H7 (cell line): ENCODE data around the gene MED15. TPM values are rescaled to one million over a fixed set of nuclear protein-coding genes. Genes with fewer than 3 reads are reported as not detected.

Source experiments
- DNase-seq: peaks from one replicate; pipeline ENCODE4 v3.0.0; 2012
- H3K27me3 ChIP-seq: 2 replicates; pipeline ENCODE4 v1.6.0; 2011; ENCODE audit warnings: mild to moderate bottlenecking, low read length; ENCODE audit not compliant: control insufficient read depth, insufficient read depth
- H3K36me3 ChIP-seq: replicated peaks from 2 replicates; pipeline ENCODE4 v1.5.1; 2011; ENCODE audit warnings: low read length; ENCODE audit not compliant: control insufficient read depth, insufficient read depth
- H3K4me3 ChIP-seq: 2 replicates; pipeline ENCODE4 v1.5.1; 2011; ENCODE audit warnings: low read depth, mild to moderate bottlenecking, control low read depth, low read length, moderate library complexity; ENCODE audit not compliant: insufficient read depth
- total RNA-seq: library from RNA; depleted of rRNA; stranded (reverse); fragments of >200 nt; shearing (Covaris generic); gene quantifications from 2 replicates; pipeline ENCODE4 v1.2.3, GENCODE V29; 2014

The MED15 gene
- total RNA-seq, 1 experiment from 2014 or later = 24.4 TPM

DNA sequence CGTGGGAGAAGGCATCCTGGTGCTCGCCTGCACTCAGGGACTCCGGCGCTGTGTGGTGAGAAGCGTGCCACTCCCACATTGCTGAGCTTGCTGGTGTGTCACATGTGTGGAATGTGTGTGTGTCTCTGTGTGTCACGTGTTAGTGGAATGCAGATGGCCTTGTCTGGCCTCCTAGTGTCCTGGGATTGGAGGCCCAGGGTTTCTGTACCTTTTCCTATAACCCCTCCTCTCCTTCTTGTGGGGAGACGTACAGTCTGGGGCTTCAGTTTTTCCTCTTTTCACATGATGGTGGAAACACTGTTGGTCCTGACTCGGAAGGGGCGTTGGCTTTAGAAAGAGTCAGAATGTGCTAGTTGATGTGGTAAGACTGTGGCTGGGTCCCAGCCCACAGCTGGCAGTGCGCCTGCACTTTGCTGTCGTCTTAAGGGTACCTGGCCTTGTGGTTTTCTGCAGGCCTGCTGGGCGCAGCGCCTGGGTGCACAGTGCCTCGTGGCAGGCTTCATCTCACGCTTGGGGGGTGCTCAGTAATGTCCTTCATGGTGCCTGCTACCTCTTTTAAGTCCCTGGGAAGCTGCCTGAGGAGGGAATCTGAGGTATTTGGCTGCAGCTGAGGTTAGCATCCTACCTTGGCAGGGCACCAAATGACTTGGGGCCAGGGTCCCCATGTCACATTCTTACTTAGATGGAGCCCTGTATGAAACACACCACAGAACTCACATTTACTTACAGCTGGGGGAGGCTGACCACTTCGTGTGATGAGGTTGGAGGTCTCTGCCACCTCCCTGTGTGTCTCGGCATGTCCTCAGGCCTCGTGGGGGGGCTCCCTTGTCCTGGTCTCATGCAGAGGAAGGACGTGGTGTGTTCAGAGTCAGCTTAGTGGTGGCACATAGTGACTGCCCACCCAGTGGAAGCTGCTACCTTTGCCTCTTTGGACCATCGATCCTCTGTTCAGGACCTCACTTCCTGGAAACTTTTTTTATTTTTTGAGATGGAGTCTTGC lies 61.9 kb downstream of the MED15 start:
- H3K36me3 ChIP-seq = peaks cover 41% of the 10 kb centered on the region
- no peak overlapping the region for H3K4me3 ChIP-seq
- no peak for DNase-seq
- H3K27me3 ChIP-seq = no peaks in the 10 kb centered on the region

- Histone ChIP-seq H3K4me3 (no peak overlapping the region), H3K27me3 (no peaks in the 10 kb centered on the region), H3K36me3 (peaks cover 38% of the 10 kb centered on the region)
- no peak for DNase-seq
Measured at GRCh38 chr22:20571078-20571503, 63.7 kb downstream of the MED15 start.

DNA sequence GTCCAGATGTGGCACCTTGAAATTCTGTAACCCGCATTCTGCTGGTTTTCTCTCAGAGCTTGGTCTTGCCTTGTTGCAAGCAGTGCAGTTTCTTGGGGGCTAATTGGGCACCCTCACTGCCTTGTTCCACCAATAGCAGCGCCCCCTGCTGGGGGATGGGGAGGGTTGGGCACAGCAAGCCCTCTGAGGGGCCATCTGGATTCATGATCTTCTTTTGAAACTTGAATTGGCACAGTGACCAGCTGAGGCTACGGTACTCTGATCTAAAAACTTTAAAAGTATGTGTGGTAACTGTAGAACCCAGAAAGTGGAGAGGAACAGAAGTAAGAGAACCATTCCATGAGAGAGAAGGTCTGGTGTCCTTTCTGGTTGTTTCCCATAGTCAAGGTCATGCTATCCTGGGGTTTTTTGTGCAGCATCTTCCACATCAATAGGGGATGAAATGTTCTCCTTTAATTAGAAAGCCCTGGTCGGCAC lies 64.2 kb downstream of the MED15 start:
- Histone ChIP-seq H3K36me3 (peaks cover 36% of the 10 kb centered on the region), H3K27me3 (no peaks in the 10 kb centered on the region), H3K4me3 (no peak overlapping the region)
- DNase-seq = peak; percentile 91

- no peak for DNase-seq
- Histone ChIP-seq H3K36me3 (peaks cover 30% of the 10 kb centered on the region), H3K27me3 (no peaks in the 10 kb centered on the region), H3K4me3 (no peak overlapping the region)
Measured at GRCh38 chr22:20572132-20572802, 64.9 kb downstream of the MED15 start.

- DNase-seq = no peak
- H3K27me3 ChIP-seq = no peaks in the 10 kb centered on the region
- H3K4me3 ChIP-seq = no peak overlapping the region
- peaks cover 27% of the 10 kb centered on the region for H3K36me3 ChIP-seq
Measured at GRCh38 chr22:20573176-20573832, 65.9 kb downstream of the MED15 start.

DNA sequence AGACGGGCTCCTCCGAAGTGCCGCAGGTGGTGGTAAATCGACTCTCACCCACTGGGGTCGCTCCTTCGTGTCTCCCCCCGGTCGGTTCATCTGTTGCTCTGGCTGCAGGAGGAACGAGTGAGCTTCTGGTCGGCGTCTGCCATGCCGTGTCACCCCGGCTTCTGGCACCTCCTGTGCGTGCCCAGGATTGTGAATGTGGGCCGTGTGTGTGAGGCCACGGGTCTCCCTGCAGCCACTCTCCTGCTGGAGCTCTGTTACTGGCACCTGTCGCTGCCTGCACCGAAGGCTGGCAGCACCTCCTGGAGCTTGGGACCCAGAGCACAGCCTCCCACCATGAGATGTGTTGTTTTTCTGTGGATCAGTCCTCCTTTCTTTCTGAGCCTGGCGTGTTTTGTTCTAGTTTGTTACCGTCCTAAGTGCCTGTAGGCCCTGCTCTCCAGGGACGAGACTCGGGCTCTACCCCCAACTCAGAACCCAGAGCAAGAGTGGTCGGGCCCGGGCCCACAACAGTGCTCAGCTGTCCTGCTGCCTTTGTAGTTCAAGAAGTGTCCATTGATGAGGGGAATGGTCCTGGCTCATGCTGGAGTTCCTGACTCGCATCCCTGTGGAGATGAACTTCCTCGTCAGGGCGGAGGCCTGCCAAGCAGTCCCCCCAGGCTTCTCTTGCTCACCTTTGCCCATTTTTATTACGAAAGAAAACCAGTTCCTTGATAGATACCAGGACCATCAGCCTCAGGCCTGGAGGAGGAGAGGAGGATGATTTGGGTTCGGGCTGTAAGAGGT lies 66.6 kb downstream of the MED15 start:
- Histone ChIP-seq H3K36me3 (peaks cover 21% of the 10 kb centered on the region), H3K27me3 (no peaks in the 10 kb centered on the region), H3K4me3 (no peak overlapping the region)
- DNase-seq = no peak

DNA sequence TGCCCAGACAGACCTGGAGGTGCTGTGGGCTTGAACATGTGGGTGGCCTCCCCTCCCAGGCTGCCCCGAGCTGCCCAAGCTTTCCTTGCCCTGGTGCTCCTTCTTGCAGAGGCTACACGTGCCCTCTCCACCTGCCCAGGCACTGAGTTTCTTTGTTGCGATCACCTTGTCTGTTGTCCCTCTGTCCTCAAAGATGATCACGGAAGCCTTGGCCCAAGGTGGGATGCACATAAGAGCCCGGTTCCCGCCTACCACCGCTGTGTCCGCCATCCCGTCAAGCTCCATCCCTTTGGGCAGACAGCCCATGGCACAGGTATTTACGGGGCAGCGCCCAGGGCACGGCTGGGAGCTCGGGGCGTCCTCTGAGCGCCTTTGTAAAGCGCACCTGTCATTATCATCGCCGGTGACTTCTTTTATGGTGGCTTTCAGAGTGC lies 67.5 kb downstream of the MED15 start:
- no peak for DNase-seq
- H3K4me3 ChIP-seq = no peak overlapping the region
- peaks cover 16% of the 10 kb centered on the region for H3K36me3 ChIP-seq
- no peaks in the 10 kb centered on the region for H3K27me3 ChIP-seq

GRCh38 chr22:20575724-20576444 lies 68.5 kb downstream of the MED15 start:
- Histone ChIP-seq H3K4me3 (no peak overlapping the region), H3K36me3 (peaks cover 16% of the 10 kb centered on the region), H3K27me3 (no peaks in the 10 kb centered on the region)
- DNase-seq = no peak

DNA sequence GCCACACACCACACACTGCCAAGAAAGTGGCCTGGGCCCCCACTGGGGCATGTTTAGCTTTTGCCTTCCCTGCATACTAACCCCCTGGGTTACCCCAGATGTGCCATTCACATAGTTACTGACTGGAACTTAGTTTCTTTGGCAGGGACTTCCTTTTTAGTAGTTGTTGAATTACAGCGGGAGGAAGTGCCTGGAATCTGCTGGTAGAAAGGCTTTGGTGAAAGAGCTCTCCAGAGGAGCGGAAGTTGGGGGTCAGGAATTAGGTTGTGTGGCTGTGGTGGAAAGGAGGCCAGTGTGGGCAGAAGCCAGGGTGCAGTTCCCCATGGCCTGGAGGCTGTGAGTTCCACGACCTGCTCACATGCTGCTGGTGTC lies 69.0 kb downstream of the MED15 start:
- DNase-seq = no peak
- H3K4me3 ChIP-seq = no peak overlapping the region
- no peaks in the 10 kb centered on the region for H3K27me3 ChIP-seq
- peaks cover 15% of the 10 kb centered on the region for H3K36me3 ChIP-seq

GRCh38 chr22:20577045-20577444 lies 69.6 kb downstream of the MED15 start:
- DNase-seq = no peak
- Histone ChIP-seq H3K36me3 (peaks cover 13% of the 10 kb centered on the region), H3K27me3 (no peaks in the 10 kb centered on the region), H3K4me3 (no peak overlapping the region)

GRCh38 chr22:20577549-20577975 lies 70.2 kb downstream of the MED15 start:
- Histone ChIP-seq H3K27me3 (no peaks in the 10 kb centered on the region), H3K36me3 (peaks cover 11% of the 10 kb centered on the region), H3K4me3 (no peak overlapping the region)
- DNase-seq = no peak

DNA sequence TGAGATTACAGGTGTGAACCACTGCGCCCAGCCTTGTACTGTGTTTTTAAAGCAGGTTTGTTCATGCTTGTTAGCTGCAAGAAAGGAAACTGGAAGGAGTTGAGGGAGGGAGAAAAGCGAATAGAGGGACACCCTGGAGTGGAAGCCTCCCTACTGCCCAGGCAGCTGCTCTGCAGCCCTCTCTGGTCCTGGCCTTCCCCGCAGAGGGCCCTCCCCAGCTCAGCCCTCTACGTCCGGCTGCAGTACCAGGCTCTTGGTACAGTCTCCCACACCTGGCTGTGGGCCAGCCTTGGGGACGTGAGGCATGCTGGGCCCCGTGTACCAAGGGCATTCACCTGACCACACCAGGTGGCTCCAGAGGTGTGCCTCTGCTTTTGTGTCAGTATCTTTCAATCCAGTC lies 70.8 kb downstream of the MED15 start:
- H3K36me3 ChIP-seq = peaks cover 13% of the 10 kb centered on the region

DNA sequence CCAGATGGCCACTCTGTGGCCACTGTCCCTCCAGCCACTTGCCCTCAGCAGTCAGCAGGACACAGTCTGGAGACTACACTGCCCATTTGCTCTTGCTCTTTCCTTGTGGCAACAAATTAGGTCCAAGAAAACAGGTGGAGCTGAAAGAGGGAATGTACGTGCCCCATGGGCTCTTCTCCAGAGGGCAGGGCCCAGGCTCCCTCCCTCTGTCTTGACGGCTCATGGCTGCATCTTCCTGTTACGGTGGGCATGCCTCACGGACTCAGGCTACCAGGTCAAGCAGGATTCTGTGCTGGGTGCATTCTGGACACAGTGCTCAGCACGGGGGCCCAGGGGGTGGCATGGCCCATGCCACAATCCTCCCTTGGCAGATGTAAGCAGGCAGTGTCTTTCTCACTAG lies 71.3 kb downstream of the MED15 start:
- Histone ChIP-seq H3K27me3 (no peaks in the 10 kb centered on the region), H3K4me3 (no peak overlapping the region), H3K36me3 (peaks cover 13% of the 10 kb centered on the region)
- no peak for DNase-seq

More for the DNA sequence above, 70.8 kb downstream of the MED15 start:
- no peaks in the 10 kb centered on the region for H3K27me3 ChIP-seq
- no peak for DNase-seq
- H3K4me3 ChIP-seq = no peak overlapping the region
